Measurements from ENCODE around the gene CACTIN.
"Not testable (repeated sequence)": the region's sequence is repeated elsewhere in the genome, so short reads cannot be mapped to it uniquely, and the experiment has no call there.

Gene CACTIN

GRCh38 chr19:3663838-3664237 is 37.2 kb upstream of the CACTIN start:
- DNase-seq (ENCODE audit: low read depth in 2 of 2), result no peak

GRCh38 chr19:3661284-3662238 is 35.0 kb upstream of the CACTIN start:
- DNase-seq (ENCODE audit: low read depth in 2 of 2), result no peak

GRCh38 chr19:3660493-3661219 is 34.1 kb upstream of the CACTIN start:
- DNase-seq (ENCODE audit: low read depth in 2 of 2), result no peak

- DNase-seq (ENCODE audit: low read depth in 2 of 2), result no peak
Measured at GRCh38 chr19:3659746-3660112, 33.1 kb upstream of the CACTIN start.

- no peak for DNase-seq (ENCODE audit: low read depth in 2 of 2)
Measured at GRCh38 chr19:3658870-3659745, 32.5 kb upstream of the CACTIN start.

GRCh38 chr19:3658004-3658869 is 31.6 kb upstream of the CACTIN start:
- no peak for DNase-seq (ENCODE audit: low read depth in 2 of 2)

GRCh38 chr19:3657395-3657769 is 30.8 kb upstream of the CACTIN start:
- DNase-seq (ENCODE audit: low read depth in 2 of 2), result no peak

- DNase-seq (ENCODE audit: low read depth in 2 of 2), result no peak
Measured at GRCh38 chr19:3656747-3657394, 30.3 kb upstream of the CACTIN start.

GRCh38 chr19:3656073-3656746 is 29.6 kb upstream of the CACTIN start:
- no peak for DNase-seq (ENCODE audit: low read depth in 2 of 2)

GRCh38 chr19:3655402-3656072 is 28.9 kb upstream of the CACTIN start:
- peak; percentile 86 to 87 for DNase-seq (ENCODE audit: low read depth in 2 of 2)

- no peak for DNase-seq (ENCODE audit: low read depth in 2 of 2)
Measured at GRCh38 chr19:3653865-3654513, 27.4 kb upstream of the CACTIN start.

- DNase-seq (ENCODE audit: low read depth in 2 of 2), result no peak
Measured at GRCh38 chr19:3653081-3653795, 26.6 kb upstream of the CACTIN start.

- DNase-seq (ENCODE audit: low read depth in 2 of 2), result no peak
Measured at GRCh38 chr19:3652422-3652821, 25.8 kb upstream of the CACTIN start.

- DNase-seq (ENCODE audit: low read depth in 2 of 2), result no peak
Measured at GRCh38 chr19:3651684-3652083, 25.1 kb upstream of the CACTIN start.

GRCh38 chr19:3649888-3650287 is 23.3 kb upstream of the CACTIN start:
- no peak for DNase-seq (ENCODE audit: low read depth in 2 of 2)

- DNase-seq (ENCODE audit: low read depth in 2 of 2), result no peak
Measured at GRCh38 chr19:3648037-3648905, 21.7 kb upstream of the CACTIN start.

- DNase-seq (ENCODE audit: low read depth in 2 of 2), result not testable (repeated sequence)
Measured at GRCh38 chr19:3647102-3647501, 20.5 kb upstream of the CACTIN start.

Data from fibroblast of skin of left biceps (primary cell).